Keratinocyte (primary cell): ENCODE results near the gene CIRBP.

Source experiments
- CTCF ChIP-seq, 3 experiments: IDR thresholded peaks in 1 of 3; conservative IDR thresholded peaks in 1 of 3; optimal IDR thresholded peaks in 1 of 3; 2 replicates in 2 of 3; 3 replicates in 1 of 3; pipeline versions ENCODE3 to v1.5.1; 2011; ENCODE audit warnings: low read length in 3 of 3, mild to moderate bottlenecking in 3 of 3, moderate library complexity in 2 of 3, control low read depth in 1 of 3, inconsistent platforms in 1 of 3; ENCODE audit not compliant: insufficient read depth in 2 of 3; ENCODE audit errors: extremely low read depth in 1 of 3
- EZH2 ChIP-seq: IDR thresholded peaks from one replicate; pipeline ENCODE4 v1.6.1; 2012; ENCODE audit warnings: inconsistent platforms, mild to moderate bottlenecking, low read length, moderate library complexity

GRCh38 chr19:1272423-1273262, 3.5 kb downstream of the CIRBP start:
- TF ChIP-seq CTCF (optimal IDR thresholded peaks at IDR 0.05 in 1 of 3, IDR thresholded peaks at IDR 0.05 in 1 of 3, conservative IDR thresholded peaks at IDR 0.05 in 1 of 3; ENCODE audit: extremely low read depth in 1 of 3, insufficient read depth in 2 of 3, low read length in 3 of 3) (no peak), EZH2 (no peak)
